GM18505 (cell line): ENCODE results near the gene SRC.

Experiments
- ATAC-seq: cut with Tn5 transposase; IDR thresholded peaks from one replicate; pipeline ENCODE4 v1.9.1; 2021; ENCODE audit not compliant: unreplicated experiment
- POLR2A ChIP-seq: IDR thresholded peaks from 4 replicates; pipeline ENCODE4 v1.6.1; 2011; ENCODE audit warnings: borderline replicate concordance; ENCODE audit not compliant: insufficient read depth, insufficient read length; ENCODE audit errors: extremely low read depth

SRC gene

GRCh38 chr20:37439223-37439933 is 93.4 kb downstream of the SRC start:
- no peak for ATAC-seq
- TF ChIP-seq POLR2A = no peak

GRCh38 chr20:37441023-37441422 is 95.1 kb downstream of the SRC start:
- no peak for TF ChIP-seq POLR2A
- ATAC-seq = no peak

- ATAC-seq = no peak
- no peak for TF ChIP-seq POLR2A
Measured at GRCh38 chr20:37442547-37442946, 96.6 kb downstream of the SRC start.

DNA sequence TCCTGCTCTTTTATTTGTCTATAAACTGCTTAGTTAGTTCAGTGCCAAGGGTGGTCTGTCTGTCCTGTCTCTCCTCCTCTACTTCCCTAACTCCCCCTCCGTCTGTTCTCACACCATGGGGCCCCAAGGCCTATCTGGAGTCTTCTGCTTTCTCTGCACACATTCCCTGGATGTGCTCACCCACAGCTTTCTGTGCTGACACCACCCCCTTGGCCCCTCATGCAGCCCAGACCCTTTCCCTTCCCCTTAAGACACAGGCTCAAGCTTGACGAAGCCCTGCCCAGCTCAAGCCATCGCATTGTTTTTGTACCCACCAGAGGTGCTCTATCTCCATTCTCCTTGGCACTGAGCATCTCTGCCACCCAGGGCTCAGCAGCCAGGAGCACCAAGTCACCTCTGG is 97.0 kb downstream of the SRC start:
- no peak for TF ChIP-seq POLR2A
- ATAC-seq = no peak

GRCh38 chr20:37443596-37443995 is 97.7 kb downstream of the SRC start:
- TF ChIP-seq POLR2A = no peak
- no peak for ATAC-seq

GRCh38 chr20:37445041-37445440 is 99.1 kb downstream of the SRC start:
- ATAC-seq = no peak
- no peak for TF ChIP-seq POLR2A

DNA sequence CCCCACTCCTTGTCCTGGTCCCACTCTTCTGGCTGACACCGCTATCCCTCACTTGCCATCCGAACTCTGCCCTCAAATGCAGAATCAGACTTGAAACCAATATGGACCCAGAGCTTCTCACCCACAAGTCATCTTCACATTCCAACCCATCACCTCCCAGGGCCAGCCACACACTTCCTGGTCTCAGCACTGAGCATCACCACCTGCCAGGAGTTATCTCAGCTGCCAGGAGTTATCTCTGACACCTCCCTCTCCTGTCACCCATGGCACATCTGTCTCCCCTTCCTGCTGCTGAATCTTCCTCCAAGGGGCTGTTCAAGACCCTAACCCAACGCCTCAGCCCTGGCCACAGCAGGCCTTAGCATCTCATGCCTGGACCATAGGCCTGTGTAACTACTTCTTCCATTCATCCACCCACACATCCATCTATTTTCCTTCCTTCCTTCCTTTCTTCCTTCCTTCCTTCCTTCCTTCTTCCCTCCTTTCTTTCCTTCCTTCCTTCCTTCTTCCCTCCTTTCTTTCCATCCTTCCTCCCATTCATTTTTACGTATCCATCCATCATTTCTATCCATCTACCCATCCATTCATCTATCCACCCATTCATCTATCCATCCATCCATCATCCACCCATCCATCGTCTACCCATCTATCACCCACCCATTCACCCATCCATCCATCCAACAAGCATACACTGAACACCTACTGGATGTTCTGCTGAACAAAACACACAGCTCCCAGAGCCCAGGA is 100.5 kb downstream of the SRC start:
- no peak for ATAC-seq
- TF ChIP-seq POLR2A = no peak

GRCh38 chr20:37447688-37448087 is 101.7 kb downstream of the SRC start:
- no peak for TF ChIP-seq POLR2A
- ATAC-seq = no peak

DNA sequence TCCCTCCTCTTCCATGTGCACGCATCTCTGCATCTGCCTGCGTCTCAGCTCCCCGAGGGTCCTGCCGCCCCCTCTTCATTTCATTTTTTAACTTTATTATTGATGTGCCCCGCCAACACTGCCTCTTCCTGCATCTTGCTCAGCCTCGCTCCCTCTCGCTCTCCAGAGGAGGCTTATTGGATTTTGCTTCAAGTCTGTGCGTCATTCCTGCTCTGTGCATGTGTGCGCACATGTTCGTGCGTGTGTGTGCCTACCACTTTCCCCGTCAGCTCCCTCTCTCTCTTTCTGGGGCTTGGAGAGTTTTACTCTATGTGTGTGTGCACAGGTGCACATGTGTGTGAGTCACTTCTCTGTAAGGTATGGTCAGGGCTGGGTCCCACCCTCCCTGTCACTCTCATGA is 103.3 kb downstream of the SRC start:
- ATAC-seq = no peak

DNA sequence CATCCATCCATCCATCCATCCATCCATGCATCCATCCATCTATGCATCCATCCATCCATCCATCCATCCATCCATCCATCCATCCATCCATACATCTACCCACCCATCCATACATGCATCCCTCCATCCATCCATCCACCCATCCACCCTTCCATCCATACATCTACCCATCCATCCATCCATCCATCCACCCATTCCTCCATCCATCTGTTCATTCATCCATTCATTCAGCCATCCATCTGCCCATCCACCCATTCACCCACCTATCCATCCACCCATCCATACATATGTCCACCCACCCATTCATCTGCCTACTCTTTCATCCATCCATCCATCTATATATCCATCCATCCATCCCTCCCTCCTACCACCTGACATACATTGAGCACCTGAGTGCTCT is 104.4 kb downstream of the SRC start:
- no peak for ATAC-seq

More for the DNA sequence above, 103.3 kb downstream of the SRC start:
- TF ChIP-seq POLR2A = no peak

GRCh38 chr20:37451616-37452015 is 105.7 kb downstream of the SRC start:
- no peak for TF ChIP-seq POLR2A

More for the DNA sequence above, 104.4 kb downstream of the SRC start:
- no peak for TF ChIP-seq POLR2A

DNA sequence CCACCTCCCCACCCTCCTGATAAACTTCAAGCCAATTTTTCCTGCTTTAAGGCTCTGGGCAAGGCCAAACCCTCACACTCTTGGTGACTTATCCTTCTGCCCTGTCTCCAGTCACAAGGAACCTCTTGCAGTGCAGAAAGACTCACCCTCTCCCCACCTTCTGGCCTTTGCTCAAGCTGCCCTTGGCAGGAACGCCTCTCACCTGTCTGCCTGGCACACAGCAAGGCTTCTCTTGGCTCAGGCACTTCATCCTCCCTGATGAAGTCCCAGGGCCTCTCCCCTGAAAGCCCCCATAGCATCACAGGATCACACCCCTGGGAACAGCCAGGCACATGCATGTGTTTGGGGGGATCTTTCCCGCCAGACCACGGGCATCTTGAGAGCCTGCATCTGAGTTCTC is 106.3 kb downstream of the SRC start:
- no peak for ATAC-seq
- no peak for TF ChIP-seq POLR2A

More at GRCh38 chr20:37451616-37452015, 105.7 kb downstream of the SRC start:
- ATAC-seq = no peak

DNA sequence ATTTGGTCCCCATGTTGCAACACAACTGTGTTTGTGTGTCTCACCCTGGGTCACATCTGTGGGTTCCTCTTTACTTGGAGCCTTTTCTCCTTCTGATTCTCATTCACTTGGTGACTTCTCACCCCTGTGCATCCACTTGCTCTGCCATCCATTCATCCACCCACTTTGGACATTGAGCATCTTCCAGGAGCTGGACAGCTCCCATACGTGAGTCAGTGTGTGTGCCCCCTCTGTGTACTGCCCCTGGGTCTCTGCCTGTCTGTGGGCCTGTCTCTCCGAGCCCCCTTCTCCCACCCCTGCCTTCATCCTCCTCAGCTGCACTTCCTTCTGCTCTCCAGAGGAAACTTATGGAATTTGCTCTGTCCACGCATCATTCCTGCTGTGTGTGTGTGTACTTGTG is 107.3 kb downstream of the SRC start:
- ATAC-seq = no peak
- TF ChIP-seq POLR2A = no peak

DNA sequence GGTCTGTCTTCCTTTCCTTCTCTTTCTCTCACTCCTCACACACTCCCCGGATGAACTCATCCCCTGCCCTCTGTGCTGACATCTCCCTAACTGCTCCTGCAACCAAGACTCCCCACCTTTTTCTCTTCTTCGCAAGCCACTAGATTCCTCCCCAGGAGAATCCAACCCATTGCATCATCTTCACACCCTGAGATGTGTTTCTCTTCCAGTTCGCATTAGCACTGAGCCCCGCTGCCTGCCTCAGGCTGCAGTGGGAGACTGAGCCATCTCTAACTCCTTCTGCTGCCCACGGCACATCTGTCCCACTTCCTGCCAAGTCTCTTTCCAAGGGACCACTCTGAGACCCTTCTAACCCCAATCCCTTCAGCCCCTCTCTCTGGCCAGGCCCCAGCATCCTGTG is 107.9 kb downstream of the SRC start:
- no peak for ATAC-seq
- TF ChIP-seq POLR2A = no peak
